HG02588 (cell line): Measurements from ENCODE around the gene SLC29A4.
"Not testable (repeated sequence)": the region's sequence is repeated elsewhere in the genome, so short reads cannot be mapped to it uniquely, and the experiment has no call there.

Experiments used
- ATAC-seq: cut with Tn5 transposase; IDR thresholded peaks from one replicate; pipeline ENCODE4 v1.9.1; 2021; ENCODE audit warnings: mild to moderate bottlenecking, moderate library complexity; ENCODE audit not compliant: unreplicated experiment

Gene SLC29A4

GRCh38 chr7:5295039-5296014 is 12.6 kb downstream of the SLC29A4 start:
- ATAC-seq = no peak

- ATAC-seq = no peak
Observed at GRCh38 chr7:5296015-5296610, 13.4 kb downstream of the SLC29A4 start.

GRCh38 chr7:5296611-5297226 is 14.0 kb downstream of the SLC29A4 start:
- ATAC-seq = no peak

- ATAC-seq = no peak
Observed at GRCh38 chr7:5300366-5300765, 17.6 kb downstream of the SLC29A4 start.

GRCh38 chr7:5302577-5302976 is 19.8 kb downstream of the SLC29A4 start:
- no peak for ATAC-seq

- ATAC-seq = no peak
Observed at GRCh38 chr7:5303061-5303460, 20.3 kb downstream of the SLC29A4 start.

- no peak for ATAC-seq
Observed at GRCh38 chr7:5303591-5304505, 21.1 kb downstream of the SLC29A4 start.

- ATAC-seq = not testable (repeated sequence)
Observed at GRCh38 chr7:5305050-5305449, 22.3 kb downstream of the SLC29A4 start.

- not testable (repeated sequence) for ATAC-seq
Observed at GRCh38 chr7:5307221-5308142, 24.7 kb downstream of the SLC29A4 start.

- no peak for ATAC-seq
Observed at GRCh38 chr7:5309146-5309545, 26.4 kb downstream of the SLC29A4 start.

- ATAC-seq = no peak
Observed at GRCh38 chr7:5310822-5311405, 28.2 kb downstream of the SLC29A4 start.

- not testable (repeated sequence) for ATAC-seq
Observed at GRCh38 chr7:5312276-5313070, 29.7 kb downstream of the SLC29A4 start.

GRCh38 chr7:5313076-5313885 is 30.5 kb downstream of the SLC29A4 start:
- not testable (repeated sequence) for ATAC-seq

- ATAC-seq = no peak
Observed at GRCh38 chr7:5314864-5315263, 32.1 kb downstream of the SLC29A4 start.

GRCh38 chr7:5315761-5316160 is 33.0 kb downstream of the SLC29A4 start:
- ATAC-seq = no peak

GRCh38 chr7:5318613-5319012 is 35.9 kb downstream of the SLC29A4 start:
- ATAC-seq = not testable (repeated sequence)

GRCh38 chr7:5320391-5320790 is 37.6 kb downstream of the SLC29A4 start:
- ATAC-seq = no peak
